GM19372 (cell line): ENCODE results near the gene P3H4.

Experiments
- ATAC-seq: cut with Tn5 transposase; IDR thresholded peaks from one replicate; pipeline ENCODE4 v1.9.1; 2021; ENCODE audit warnings: mild to moderate bottlenecking, low read depth, moderate library complexity; ENCODE audit not compliant: unreplicated experiment

The P3H4 gene

DNA sequence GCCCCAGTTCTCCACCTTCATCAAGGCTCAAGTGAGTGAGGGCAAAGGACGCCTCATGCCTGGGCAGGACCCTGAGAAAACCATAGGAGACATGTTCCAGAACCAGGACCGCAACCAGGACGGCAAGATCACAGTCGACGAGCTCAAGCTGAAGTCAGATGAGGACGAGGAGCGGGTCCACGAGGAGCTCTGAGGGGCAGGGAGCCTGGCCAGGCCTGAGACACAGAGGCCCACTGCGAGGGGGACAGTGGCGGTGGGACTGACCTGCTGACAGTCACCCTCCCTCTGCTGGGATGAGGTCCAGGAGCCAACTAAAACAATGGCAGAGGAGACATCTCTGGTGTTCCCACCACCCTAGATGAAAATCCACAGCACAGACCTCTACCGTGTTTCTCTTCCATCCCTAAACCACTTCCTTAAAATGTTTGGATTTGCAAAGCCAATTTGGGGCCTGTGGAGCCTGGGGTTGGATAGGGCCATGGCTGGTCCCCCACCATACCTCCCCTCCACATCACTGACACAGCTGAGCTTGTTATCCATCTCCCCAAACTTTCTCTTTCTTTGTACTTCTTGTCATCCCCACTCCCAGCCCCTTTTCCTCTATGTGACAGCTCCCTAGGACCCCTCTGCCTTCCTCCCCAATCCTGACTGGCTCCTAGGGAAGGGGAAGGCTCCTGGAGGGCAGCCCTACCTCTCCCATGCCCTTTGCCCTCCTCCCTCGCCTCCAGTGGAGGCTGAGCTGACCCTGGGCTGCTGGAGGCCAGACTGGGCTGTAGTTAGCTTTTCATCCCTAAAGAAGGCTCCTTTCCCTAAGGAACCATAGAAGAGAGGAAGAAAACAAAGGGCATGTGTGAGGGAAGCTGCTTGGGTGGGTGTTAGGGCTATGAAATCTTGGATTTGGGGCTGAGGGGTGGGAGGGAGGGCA is 10.7 kb upstream of the P3H4 start:
- no peak for ATAC-seq

GRCh38 chr17:41821776-41822175 is 10.0 kb upstream of the P3H4 start:
- no peak for ATAC-seq

- ATAC-seq = no peak
These were observed 6.3 kb upstream of the P3H4 start for GRCh38 chr17:41818024-41818423.

GRCh38 chr17:41816637-41817320 is 5.0 kb upstream of the P3H4 start:
- ATAC-seq = no peak

DNA sequence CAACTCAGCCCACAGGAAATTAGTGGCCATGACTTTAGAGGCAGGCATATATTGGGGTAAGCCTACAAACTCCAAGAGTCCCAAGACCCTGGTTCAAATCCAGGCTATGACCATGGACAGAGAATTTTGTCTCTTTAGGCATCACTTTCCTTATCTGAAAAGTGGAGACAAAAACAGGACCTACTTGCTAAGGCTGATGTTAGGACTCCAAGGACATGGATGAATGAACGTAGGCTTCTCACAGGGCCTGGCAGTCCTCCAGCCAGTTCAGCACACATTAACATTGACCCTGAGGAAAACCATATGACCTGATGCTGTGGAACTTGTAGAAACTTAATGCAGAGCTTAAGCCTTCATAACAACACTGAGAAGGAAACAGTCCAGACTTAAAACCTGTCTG is 2.4 kb upstream of the P3H4 start:
- ATAC-seq = no peak

DNA sequence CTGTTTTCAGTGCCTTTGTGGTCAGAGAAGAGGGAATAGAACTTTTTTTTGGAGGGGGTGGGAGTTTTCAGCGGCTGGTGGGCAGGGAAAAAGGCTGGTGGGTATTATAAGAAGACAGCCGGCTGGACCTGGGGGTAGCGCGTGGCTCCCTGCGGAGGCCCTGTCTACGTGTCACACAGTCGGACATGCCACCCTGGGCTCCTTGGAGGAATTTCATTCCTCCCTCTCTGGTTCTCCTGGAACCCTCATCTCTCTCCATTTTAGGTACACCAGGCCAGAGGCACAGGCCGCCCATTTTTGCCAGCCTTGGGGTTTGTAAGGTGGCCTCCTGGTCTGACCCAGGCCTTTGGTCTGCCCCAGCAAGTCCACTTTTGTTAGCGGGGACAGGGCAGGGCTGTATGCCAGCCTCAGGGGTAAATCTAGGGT is 2.0 kb upstream of the P3H4 start:
- ATAC-seq = no peak

DNA sequence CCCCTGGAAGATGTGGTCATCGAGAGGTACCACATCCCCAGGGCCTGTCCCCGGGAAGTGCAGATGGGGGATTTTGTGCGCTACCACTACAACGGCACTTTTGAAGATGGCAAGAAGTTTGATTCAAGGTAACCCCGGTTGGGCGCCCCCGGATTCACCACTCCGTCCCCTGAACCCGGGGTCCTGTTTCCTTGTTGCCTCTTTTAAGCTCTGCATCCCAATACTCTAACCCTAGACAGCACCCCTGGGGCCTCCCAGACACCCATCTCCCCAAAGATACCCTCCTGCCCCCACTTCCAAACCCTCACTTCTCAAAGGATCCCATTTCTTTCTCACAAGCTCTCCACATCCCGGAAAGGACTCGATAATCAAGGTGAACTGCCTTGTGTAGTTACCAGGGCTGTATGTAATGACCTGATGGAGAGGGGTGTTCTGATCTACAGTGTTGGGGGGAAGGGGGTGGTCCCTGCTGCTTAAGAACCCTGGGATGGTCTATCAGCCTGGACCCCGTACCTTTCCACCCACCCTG is 1.5 kb upstream of the P3H4 start:
- no peak for ATAC-seq

GRCh38 chr17:41812381-41813151 is 817 bp upstream of the P3H4 start, which contains the start of gene FKBP10:
FKBP10 (plus strand) TSS chr17:41813004; CDS start chr17:41813035, 31 bp downstream.
- no peak for ATAC-seq

- no peak for ATAC-seq
These were observed 845 bp downstream of the P3H4 start for GRCh38 chr17:41810659-41811548.

DNA sequence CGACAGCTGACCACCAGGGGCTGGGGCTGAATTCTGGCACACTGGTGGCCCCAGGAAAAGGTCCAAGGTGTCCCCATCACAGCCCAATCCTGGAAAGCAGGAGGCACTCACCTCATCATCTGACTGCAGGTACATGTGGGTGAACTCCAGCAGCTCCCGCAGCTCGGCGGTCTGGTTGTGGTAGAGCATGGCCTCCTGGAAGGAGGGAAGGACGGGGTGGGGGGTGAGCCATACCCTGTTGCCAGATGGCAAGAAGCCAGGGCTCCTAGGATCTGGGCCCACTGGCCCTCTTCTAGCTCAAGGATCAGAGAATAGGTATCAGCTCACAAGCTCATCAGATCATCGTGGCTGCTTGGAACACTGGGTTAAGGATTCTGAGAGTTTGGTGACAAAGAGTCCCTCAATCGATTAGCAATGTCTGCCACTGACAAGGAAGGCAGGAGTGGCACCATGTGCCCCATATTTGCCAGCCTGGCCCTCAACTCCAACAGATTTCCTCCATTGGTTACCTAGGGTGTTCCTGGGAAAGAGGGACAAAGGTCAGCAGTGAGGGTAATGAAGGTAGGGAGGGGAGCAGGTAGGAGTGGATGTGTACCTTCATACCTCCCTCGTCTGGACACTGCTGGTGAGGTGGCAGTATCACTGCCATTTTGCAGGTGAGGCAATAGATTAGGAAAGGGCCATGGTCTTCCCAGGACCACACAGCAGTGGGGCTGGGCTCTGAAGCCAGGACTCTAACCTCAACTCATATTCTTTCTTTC is 4.9 kb downstream of the P3H4 start:
- ATAC-seq = no peak

- ATAC-seq = no peak
These were observed 8.4 kb downstream of the P3H4 start for GRCh38 chr17:41803049-41804020.

- no peak for ATAC-seq
These were observed 10.1 kb downstream of the P3H4 start for GRCh38 chr17:41801374-41802271.

DNA sequence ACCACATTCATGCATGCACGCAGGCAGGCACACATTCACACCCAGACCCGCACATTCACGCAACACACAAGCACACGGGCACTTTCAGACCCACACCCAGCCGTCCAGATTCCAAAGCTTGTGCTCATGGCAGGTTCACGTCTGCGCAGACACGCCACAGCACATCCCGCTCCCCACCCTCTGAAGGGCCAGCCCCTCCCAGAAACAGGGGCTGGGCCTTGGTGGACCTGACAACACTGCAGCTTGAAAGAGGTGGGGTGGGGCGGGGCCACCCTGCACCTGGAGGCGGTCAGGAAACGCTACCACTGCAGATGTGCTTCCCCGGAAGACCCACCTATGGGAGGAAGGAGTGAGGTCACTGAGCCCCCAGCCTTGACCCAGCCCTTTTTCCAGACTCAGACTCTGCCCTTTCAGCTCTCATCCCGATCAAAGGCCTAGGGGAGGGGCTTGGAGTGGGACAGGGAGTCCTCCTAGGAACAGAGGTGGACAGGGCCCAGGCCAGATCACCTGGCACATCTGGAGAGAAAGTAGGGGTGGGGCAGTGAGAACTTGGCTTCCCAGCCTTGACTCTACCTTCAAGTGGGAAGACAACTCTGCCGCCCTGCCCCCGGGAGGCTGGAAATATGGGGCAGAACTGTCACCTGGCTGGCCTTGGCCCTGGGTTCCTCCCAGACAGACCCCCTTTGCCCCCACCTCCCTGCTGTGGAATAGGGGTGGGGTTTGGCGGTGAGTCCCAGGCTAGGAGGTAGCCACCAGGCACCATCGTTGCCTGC is 11.0 kb downstream of the P3H4 start:
- ATAC-seq = no peak

GRCh38 chr17:41799366-41799765 is 12.4 kb downstream of the P3H4 start:
- no peak for ATAC-seq

- no peak for ATAC-seq
These were observed 14.4 kb downstream of the P3H4 start for GRCh38 chr17:41797377-41797776.
